HUES64 (cell line): Measurements from ENCODE around the gene STK11.

Experiments
- H3K27ac ChIP-seq: 2 replicates; pipeline ENCODE4 v1.7.0; 2013; ENCODE audit warnings: low read depth, low read length, inconsistent platforms
- H3K27me3 ChIP-seq: 2 replicates; pipeline ENCODE4 v1.6.1; 2013; ENCODE audit warnings: mild to moderate bottlenecking, low read length; ENCODE audit not compliant: insufficient read depth
- H3K36me3 ChIP-seq: 2 replicates; pipeline ENCODE4 v1.6.1; 2013; ENCODE audit warnings: mild to moderate bottlenecking, low read length; ENCODE audit not compliant: insufficient read depth
- H3K4me1 ChIP-seq: 2 replicates; pipeline ENCODE4 v1.6.1; 2013; ENCODE audit warnings: mild to moderate bottlenecking, low read length, moderate library complexity; ENCODE audit not compliant: insufficient read depth
- H3K4me3 ChIP-seq: 2 replicates; pipeline ENCODE4 v1.5.1; 2013; ENCODE audit warnings: mild to moderate bottlenecking, low read length, moderate library complexity
- H3K9ac ChIP-seq: 2 replicates; pipeline ENCODE4 v1.6.1; 2013; ENCODE audit warnings: mild to moderate bottlenecking, low read depth, low read length
- H3K9me3 ChIP-seq: 2 replicates; pipeline ENCODE4 v1.6.1; 2013; ENCODE audit warnings: low read depth, low read length; ENCODE audit not compliant: insufficient read depth
- WGBS: fragments of 150-250, 120-280 bp; methylation state at CpG from one replicate; pipeline ENCODE4 v1.1.7; 2013; ENCODE audit warnings: missing lambda C conversion rate; 5-methylcytosine and 5-hydroxymethylcytosine counted together

STK11 gene

DNA sequence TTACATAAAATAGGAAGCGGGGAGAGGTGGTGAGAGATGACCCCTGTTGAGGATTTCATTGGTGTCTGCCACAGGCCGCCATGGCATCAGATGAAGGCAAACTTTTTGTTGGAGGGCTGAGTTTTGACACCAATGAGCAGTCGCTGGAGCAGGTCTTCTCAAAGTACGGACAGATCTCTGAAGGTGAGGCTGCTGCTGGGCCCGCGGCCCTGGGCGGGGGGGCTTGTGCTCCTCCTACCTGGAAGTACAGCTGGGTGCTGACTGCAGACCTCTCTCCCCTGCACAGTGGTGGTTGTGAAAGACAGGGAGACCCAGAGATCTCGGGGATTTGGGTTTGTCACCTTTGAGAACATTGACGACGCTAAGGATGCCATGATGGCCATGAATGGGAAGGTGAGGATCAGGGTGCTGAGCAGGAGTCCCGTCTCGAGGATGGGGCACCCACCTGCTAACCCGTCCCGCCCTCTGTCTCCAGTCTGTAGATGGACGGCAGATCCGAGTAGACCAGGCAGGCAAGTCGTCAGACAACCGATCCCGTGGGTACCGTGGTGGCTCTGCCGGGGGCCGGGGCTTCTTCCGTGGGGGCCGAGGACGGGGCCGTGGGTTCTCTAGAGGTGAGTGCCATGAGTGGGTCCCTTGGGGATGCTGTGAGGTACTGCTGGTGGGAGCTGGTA, 65.4 kb downstream of the STK11 start:
- Histone ChIP-seq H3K4me1 (peaks cover 22% of the 10 kb centered on the region), H3K9ac (peak overlapping the region; percentile 96; the same call in 1 of the 2 replicates), H3K4me3 (no peak overlapping the region), H3K36me3 (peaks cover 48% of the 10 kb centered on the region), H3K9me3 (no peaks in the 10 kb centered on the region), H3K27ac (peak overlapping the region; percentile 89), H3K27me3 (peaks cover 10% of the 10 kb centered on the region)
- WGBS, result 93% methylated on average over 26 of the region's 26 CpGs

- 95% methylated on average over 37 of the region's 37 CpGs for WGBS
- Histone ChIP-seq H3K27ac (peak overlapping the region; percentile 26; the same call in 1 of the 2 replicates), H3K9ac (no peak overlapping the region), H3K4me1 (peaks cover 25% of the 10 kb centered on the region), H3K4me3 (no peak overlapping the region), H3K36me3 (peaks cover 48% of the 10 kb centered on the region), H3K27me3 (peaks cover 10% of the 10 kb centered on the region), H3K9me3 (no peaks in the 10 kb centered on the region)
These were observed 66.2 kb downstream of the STK11 start for GRCh38 chr19:1271528-1272422.

- Histone ChIP-seq H3K9me3 (no peaks in the 10 kb centered on the region), H3K4me1 (peaks cover 25% of the 10 kb centered on the region), H3K27me3 (peaks cover 4% of the 10 kb centered on the region; the same call in 1 of the 2 replicates), H3K36me3 (peaks cover 55% of the 10 kb centered on the region), H3K27ac (no peak overlapping the region; the same call in 1 of the 2 replicates), H3K4me3 (no peak overlapping the region), H3K9ac (0 out of 2 replicates have a peak overlapping the region, but pooled peaks have one; percentile 16)
- WGBS, result 95% methylated on average over 33 of the region's 33 CpGs
These were observed 67.1 kb downstream of the STK11 start for GRCh38 chr19:1272423-1273262.

DNA sequence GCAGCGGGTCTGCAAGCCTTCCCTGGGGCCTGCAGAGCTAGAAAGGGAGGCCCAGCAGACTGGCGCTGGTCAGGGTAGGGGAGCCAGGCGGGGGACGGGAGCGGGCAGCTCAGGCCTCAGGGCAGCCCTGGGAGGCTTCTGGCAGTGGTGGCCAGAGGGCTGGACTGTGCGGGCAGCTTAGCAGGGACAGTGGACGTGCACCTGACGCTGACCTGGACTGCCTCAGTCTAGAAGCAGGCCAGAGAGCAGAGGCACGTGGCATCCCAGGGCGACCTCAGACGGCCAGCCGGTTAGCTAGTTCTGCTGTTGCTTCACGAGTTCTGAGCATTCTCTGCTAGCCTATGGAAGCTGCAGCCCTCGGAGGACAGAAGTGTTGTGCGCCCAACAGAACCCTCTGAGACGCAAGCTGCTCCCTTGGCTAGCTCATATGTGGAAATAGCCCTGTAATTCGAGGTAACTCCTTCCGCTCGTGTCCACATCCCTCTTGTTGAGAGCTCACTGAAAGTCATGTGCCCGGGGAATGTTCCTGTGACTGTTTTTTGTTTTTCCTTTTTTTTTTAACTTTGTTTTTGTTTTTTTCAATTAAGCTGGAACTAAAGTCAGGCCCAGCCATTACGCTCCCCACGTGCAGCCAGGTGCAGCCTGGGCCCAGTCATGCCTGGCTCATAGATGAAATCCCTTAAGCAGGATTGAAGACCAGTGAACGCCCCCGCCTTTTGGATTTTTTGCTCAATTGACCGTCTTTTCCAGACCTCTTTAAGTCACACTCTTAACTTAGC, 67.9 kb downstream of the STK11 start:
- H3K27ac ChIP-seq, result peak overlapping the region; percentile 100
- peaks cover 55% of the 10 kb centered on the region for H3K36me3 ChIP-seq
- peaks cover 18% of the 10 kb centered on the region for H3K4me1 ChIP-seq
- 94% methylated on average over 25 of the region's 25 CpGs for WGBS
- H3K27me3 ChIP-seq, result no peaks in the 10 kb centered on the region
- H3K9ac ChIP-seq, result peak overlapping the region; percentile 100
- H3K4me3 ChIP-seq, result no peak overlapping the region
- H3K9me3 ChIP-seq, result no peaks in the 10 kb centered on the region

- H3K4me1 ChIP-seq, result peaks cover 13% of the 10 kb centered on the region
- WGBS, result 87% methylated on average over 46 of the region's 46 CpGs
- H3K4me3 ChIP-seq, result peak overlapping the region; percentile 90
- no peaks in the 10 kb centered on the region for H3K9me3 ChIP-seq
- H3K9ac ChIP-seq, result peak overlapping the region; percentile 100
- H3K27ac ChIP-seq, result peak overlapping the region; percentile 100
- no peaks in the 10 kb centered on the region for H3K27me3 ChIP-seq
- H3K36me3 ChIP-seq, result peaks cover 61% of the 10 kb centered on the region
These were observed 68.7 kb downstream of the STK11 start for GRCh38 chr19:1274081-1274851.

- Histone ChIP-seq H3K27me3 (no peaks in the 10 kb centered on the region), H3K4me1 (peaks cover 13% of the 10 kb centered on the region), H3K9me3 (no peaks in the 10 kb centered on the region), H3K9ac (peak overlapping the region; percentile 100), H3K4me3 (peak overlapping the region; percentile 90), H3K36me3 (peaks cover 65% of the 10 kb centered on the region), H3K27ac (peak overlapping the region; percentile 100)
- WGBS, result 42% methylated on average over 44 of the region's 44 CpGs
These were observed 69.3 kb downstream of the STK11 start for GRCh38 chr19:1274852-1275259.

DNA sequence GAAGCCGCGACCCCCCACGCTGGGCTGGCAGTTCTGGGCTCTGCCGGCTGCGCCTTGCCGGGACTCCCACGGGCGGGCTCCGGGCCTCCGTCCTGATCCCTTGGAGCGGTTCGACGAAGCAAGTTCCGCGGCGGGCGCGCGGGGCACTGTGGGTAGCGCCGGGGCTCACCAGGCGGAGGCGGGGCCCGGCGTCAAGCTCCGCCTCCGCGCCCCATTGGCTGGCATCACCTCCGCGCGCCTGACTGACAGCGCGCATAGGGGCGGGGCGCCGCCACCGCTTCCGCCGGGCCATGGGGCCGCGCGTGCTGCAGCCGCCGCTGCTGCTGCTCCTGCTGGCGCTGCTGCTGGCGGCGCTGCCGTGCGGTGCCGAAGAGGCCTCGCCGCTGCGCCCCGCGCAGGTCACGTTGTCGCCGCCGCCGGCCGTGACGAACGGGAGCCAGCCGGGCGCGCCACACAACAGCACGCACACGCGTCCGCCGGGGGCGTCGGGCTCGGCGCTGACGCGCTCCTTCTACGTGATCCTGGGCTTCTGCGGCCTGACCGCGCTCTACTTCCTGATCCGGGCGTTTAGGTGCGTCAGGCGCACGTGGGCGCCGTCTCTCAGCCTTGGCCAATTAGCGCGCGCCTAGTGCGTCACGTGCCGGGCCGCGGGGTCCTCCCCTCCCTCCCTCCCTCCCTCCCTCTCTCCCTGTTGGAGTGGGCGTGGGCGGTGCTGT, 69.8 kb downstream of the STK11 start, which contains the start of gene FAM174C:
Gene FAM174C (plus strand): TSS at position 271 of the 716 bp plus-strand sequence. CDS start 20 bp downstream, at position 291.
- Histone ChIP-seq H3K4me1 (peaks cover 13% of the 10 kb centered on the region), H3K9me3 (no peaks in the 10 kb centered on the region), H3K27ac (peak within 1 kb of the TSS; percentile 100), H3K9ac (peak within 1 kb of the TSS; percentile 100), H3K4me3 (peak within 1 kb of the TSS; percentile 90), H3K27me3 (no peaks in the 10 kb centered on the region), H3K36me3 (peaks cover 64% of the 10 kb centered on the region)
- WGBS, result under 1% methylated on average over 96 of the region's 98 CpGs

DNA sequence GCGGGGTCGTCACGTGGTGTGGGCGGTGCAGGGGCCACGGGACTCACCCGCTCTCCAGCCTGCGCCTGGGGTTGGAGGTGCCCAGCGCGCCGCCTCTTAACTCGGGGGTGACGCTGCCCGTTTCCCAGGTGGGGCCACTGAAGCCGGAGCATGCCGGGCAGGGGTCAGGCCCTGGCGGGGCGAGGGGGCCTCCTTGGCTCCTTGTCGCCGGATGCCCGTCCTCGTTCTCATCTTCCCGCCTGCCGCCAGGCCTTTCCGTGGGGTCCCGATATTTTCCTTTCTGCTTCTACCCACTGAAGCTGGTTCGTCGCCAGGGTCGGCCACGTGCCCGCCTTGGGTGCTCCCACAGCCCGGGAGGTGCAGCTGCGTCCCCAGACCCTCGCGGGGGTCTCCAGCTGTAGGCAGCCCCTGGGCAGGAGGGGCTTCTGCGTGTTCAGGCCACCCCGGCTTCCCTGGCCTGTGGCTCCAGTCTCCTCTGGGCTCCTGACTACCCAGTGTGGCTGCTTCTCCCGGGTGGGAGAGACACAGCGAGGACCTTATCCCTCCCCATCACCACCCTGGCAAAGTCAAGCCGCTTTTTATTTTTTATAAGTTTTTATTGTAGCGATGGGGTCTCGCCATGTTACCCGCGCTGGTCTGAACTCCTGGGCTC, 70.5 kb downstream of the STK11 start:
- Histone ChIP-seq H3K36me3 (peaks cover 57% of the 10 kb centered on the region), H3K9ac (peak overlapping the region; percentile 91), H3K4me1 (peaks cover 7% of the 10 kb centered on the region), H3K27me3 (no peaks in the 10 kb centered on the region), H3K9me3 (no peaks in the 10 kb centered on the region), H3K27ac (peak overlapping the region; percentile 88), H3K4me3 (peak overlapping the region; percentile 90)
- 15% methylated on average over 43 of the region's 43 CpGs for WGBS

GRCh38 chr19:1276628-1277022, 71.0 kb downstream of the STK11 start:
- no peaks in the 10 kb centered on the region for H3K9me3 ChIP-seq
- 90% methylated on average over 10 of the region's 10 CpGs for WGBS

More at GRCh38 chr19:1276628-1277022, 71.0 kb downstream of the STK11 start:
- no peak overlapping the region for H3K27ac ChIP-seq
- peaks cover 52% of the 10 kb centered on the region for H3K36me3 ChIP-seq
- no peaks in the 10 kb centered on the region for H3K27me3 ChIP-seq
- peak overlapping the region; percentile 91; the same call in 1 of the 2 replicates for H3K9ac ChIP-seq
- H3K4me1 ChIP-seq, result peaks cover 6% of the 10 kb centered on the region
- peak overlapping the region; percentile 90 for H3K4me3 ChIP-seq
